Astrocyte (in vitro differentiated cells and primary cell): ENCODE results near the gene LZTS2. TPM values are rescaled to one million over a fixed set of nuclear protein-coding genes. Genes with fewer than 3 reads are reported as not detected.

Experiments used
- DNase-seq: peaks from one replicate; pipeline ENCODE4 v3.0.0-alpha.2; 2010; ENCODE audit warnings: low read depth
- FAIRE-seq: peaks from 2 replicates; lab custom pipeline; 2011; peaks lifted over from hg19 to GRCh38; lab: Jason Lieb, UNC
- H2AFZ ChIP-seq: 2 replicates; pipeline ENCODE4 v1.6.0; 2012; ENCODE audit warnings: low read depth, low read length, inconsistent platforms
- H3K27ac ChIP-seq: 2 replicates; pipeline ENCODE4 v1.5.1; 2011; ENCODE audit warnings: low read depth, low read length, inconsistent platforms
- H3K27me3 ChIP-seq: 2 replicates; pipeline ENCODE4 v1.6.0; 2011; ENCODE audit warnings: low read length, inconsistent platforms; ENCODE audit not compliant: insufficient read depth
- H3K36me3 ChIP-seq: 2 replicates; pipeline ENCODE4 v1.5.1; 2011; ENCODE audit warnings: low read length, inconsistent platforms; ENCODE audit not compliant: insufficient read depth
- H3K4me1 ChIP-seq: 2 replicates; pipeline ENCODE4 v1.5.1; 2011; ENCODE audit warnings: low read length, inconsistent platforms; ENCODE audit not compliant: insufficient read depth
- H3K4me2 ChIP-seq: 2 replicates; pipeline ENCODE4 v1.6.0; 2012; ENCODE audit warnings: low read length, inconsistent platforms
- H3K4me3 ChIP-seq: 2 replicates; pipeline ENCODE4 v1.5.1; 2011; ENCODE audit warnings: low read depth, mild to moderate bottlenecking, low read length, inconsistent platforms; ENCODE audit not compliant: insufficient read depth
- H3K79me2 ChIP-seq: 2 replicates; pipeline ENCODE4 v1.6.0; 2012; ENCODE audit warnings: mild to moderate bottlenecking, low read length, inconsistent platforms; ENCODE audit not compliant: insufficient read depth
- H3K9ac ChIP-seq: 2 replicates; pipeline ENCODE4 v1.6.0; 2012; ENCODE audit warnings: mild to moderate bottlenecking, low read length, inconsistent platforms
- H3K9me3 ChIP-seq: 2 replicates; pipeline ENCODE4 v1.5.1; 2012; ENCODE audit warnings: low read depth, mild to moderate bottlenecking, low read length, inconsistent platforms; ENCODE audit not compliant: insufficient read depth
- H4K20me1 ChIP-seq: 2 replicates; pipeline ENCODE4 v1.6.0; 2012; ENCODE audit warnings: low read length, inconsistent platforms; ENCODE audit not compliant: insufficient read depth
- H3K27ac Mint-ChIP-seq: one replicate; pipeline ENCODE4 v1.8.0; 2021; ENCODE audit warnings: mild to moderate bottlenecking, mixed read lengths; ENCODE audit not compliant: unreplicated experiment
- H3K27me3 Mint-ChIP-seq: one replicate; pipeline ENCODE4 v1.8.0; 2021; ENCODE audit warnings: low read depth, mixed read lengths; ENCODE audit not compliant: unreplicated experiment
- H3K36me3 Mint-ChIP-seq: one replicate; pipeline ENCODE4 v1.8.0; 2021; ENCODE audit warnings: low read depth, mixed read lengths; ENCODE audit not compliant: unreplicated experiment
- H3K4me1 Mint-ChIP-seq: one replicate; pipeline ENCODE4 v1.8.0; 2021; ENCODE audit warnings: low read depth, mixed read lengths; ENCODE audit not compliant: unreplicated experiment
- H3K4me3 Mint-ChIP-seq: one replicate; pipeline ENCODE4 v1.8.0; 2021; ENCODE audit warnings: mild to moderate bottlenecking, moderate library complexity, mixed read lengths; ENCODE audit not compliant: unreplicated experiment
- H3K9me3 Mint-ChIP-seq: one replicate; pipeline ENCODE4 v1.8.0; 2021; ENCODE audit warnings: mild to moderate bottlenecking, mixed read lengths; ENCODE audit not compliant: unreplicated experiment
- EZH2 ChIP-seq: IDR thresholded peaks from 2 replicates; pipeline ENCODE4 v1.6.1; 2012; ENCODE audit warnings: mild to moderate bottlenecking, low read length, inconsistent platforms; ENCODE audit not compliant: insufficient read depth
- total RNA-seq: library from RNA; stranded (reverse); gene quantifications from 2 replicates; pipeline ENCODE4 v1.2.1, GENCODE V29; 2021
- TF ChIP-seq, protein P1 (sequence below): IDR thresholded peaks from 2 replicates; pipeline ENCODE4 v1.5.1; 2011; ENCODE audit warnings: low read depth, mild to moderate bottlenecking, inconsistent platforms, low read length, moderate library complexity; ENCODE audit not compliant: insufficient read depth

Gene LZTS2
- total RNA-seq, 1 donor from 2014 or later, result 69.9 TPM

DNA sequence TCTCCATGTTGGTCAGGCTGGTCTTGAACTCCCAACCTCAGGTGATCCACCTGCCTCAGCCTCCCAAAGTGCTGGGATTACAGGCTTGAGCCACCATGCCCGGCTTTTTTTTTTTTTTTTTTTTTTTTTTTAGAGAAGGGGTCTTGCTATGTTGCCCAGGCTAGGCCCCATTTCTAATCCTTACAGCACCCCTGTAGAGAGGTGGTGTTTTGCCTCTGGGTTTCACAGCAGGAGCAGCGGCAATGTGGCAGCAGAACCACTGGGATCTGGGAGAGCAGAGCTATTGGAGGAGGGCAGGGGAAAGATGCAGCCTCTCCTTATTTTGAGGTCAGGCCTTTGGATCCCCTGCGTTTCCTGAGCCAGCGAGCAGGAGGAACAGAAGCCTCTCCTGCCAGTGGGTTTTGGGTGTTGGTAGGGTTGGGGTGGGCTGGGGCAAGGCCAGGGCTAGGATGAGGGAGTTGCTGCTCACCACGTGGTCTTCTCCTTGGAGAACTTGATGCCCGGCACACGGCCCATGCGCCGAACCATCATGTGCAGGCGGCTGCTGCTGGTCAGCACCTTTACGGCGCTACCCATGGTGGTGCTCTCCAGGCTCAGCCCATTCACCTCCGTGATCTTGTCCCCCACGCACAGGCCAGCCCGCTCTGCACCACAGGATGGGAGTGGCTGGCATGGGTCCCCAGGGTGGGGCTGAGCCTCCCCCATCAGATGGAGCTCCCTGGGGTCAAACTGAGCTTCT is 23.5 kb downstream of the LZTS2 start:
- H2AFZ ChIP-seq, result no peak overlapping the region
- DNase-seq, result no peak

DNA sequence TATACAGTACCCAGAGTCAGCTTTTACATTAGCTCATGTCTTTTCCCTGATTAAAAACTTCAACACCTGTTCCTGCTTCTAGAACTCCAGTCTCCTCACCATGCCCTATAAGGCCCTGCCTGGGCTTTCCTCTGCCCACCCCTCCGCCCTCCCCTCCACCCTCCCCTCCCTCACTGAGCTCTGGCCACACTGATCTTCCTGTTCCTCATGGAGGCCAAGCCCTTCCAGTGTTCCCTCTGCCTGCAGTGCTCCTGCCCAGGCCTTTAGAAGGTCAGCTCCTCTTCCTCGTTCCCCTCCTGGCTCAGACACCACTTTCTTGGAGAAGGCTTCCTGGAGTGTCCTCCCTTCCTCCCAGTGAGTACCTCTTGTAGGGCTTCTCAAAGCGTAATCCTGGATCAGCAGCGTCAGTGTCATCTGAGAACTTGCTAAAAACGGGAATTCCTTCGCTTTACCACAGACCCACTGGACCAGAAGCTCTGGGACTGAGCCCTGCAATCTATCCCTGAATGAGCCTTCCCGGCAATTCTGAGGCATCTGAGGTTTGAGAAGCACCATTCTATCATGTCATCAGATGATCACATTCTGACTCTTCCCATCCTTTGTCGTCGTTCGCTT is 27.6 kb downstream of the LZTS2 start:
- Histone ChIP-seq H3K27me3 (no peaks in the 10 kb centered on the region), H3K27ac (no peak overlapping the region), H2AFZ (no peak overlapping the region), H4K20me1 (no peaks in the 10 kb centered on the region), H3K4me1 (peaks cover 17% of the 10 kb centered on the region), H3K9ac (no peak overlapping the region), H3K4me3 (no peak overlapping the region), H3K79me2 (no peaks in the 10 kb centered on the region), H3K36me3 (no peaks in the 10 kb centered on the region), H3K9me3 (no peaks in the 10 kb centered on the region), H3K4me2 (no peak overlapping the region)
- H3K27ac Mint-ChIP-seq, result no peak overlapping the region
- H3K9me3 Mint-ChIP-seq, result no peaks in the 10 kb centered on the region
- no peak for FAIRE-seq
- DNase-seq, result no peak
- H3K36me3 Mint-ChIP-seq, result no peaks in the 10 kb centered on the region
- H3K4me3 Mint-ChIP-seq, result no peak overlapping the region
- peaks cover 5% of the 10 kb centered on the region for H3K27me3 Mint-ChIP-seq
- TF ChIP-seq, protein P1, sequence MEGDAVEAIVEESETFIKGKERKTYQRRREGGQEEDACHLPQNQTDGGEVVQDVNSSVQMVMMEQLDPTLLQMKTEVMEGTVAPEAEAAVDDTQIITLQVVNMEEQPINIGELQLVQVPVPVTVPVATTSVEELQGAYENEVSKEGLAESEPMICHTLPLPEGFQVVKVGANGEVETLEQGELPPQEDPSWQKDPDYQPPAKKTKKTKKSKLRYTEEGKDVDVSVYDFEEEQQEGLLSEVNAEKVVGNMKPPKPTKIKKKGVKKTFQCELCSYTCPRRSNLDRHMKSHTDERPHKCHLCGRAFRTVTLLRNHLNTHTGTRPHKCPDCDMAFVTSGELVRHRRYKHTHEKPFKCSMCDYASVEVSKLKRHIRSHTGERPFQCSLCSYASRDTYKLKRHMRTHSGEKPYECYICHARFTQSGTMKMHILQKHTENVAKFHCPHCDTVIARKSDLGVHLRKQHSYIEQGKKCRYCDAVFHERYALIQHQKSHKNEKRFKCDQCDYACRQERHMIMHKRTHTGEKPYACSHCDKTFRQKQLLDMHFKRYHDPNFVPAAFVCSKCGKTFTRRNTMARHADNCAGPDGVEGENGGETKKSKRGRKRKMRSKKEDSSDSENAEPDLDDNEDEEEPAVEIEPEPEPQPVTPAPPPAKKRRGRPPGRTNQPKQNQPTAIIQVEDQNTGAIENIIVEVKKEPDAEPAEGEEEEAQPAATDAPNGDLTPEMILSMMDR, result no peak
- no peak for TF ChIP-seq EZH2
- peaks cover 5% of the 10 kb centered on the region for H3K4me1 Mint-ChIP-seq

More for the DNA sequence above, 23.5 kb downstream of the LZTS2 start:
- Mint-ChIP-seq H3K36me3 (peaks cover 2% of the 10 kb centered on the region), H3K4me3 (no peak overlapping the region), H3K27ac (no peak overlapping the region), H3K9me3 (no peaks in the 10 kb centered on the region), H3K27me3 (peaks cover 21% of the 10 kb centered on the region), H3K4me1 (peaks cover 7% of the 10 kb centered on the region)
- Histone ChIP-seq H3K79me2 (no peaks in the 10 kb centered on the region), H3K4me3 (no peak overlapping the region), H3K27ac (no peak overlapping the region), H3K4me1 (peaks cover 8% of the 10 kb centered on the region), H3K4me2 (no peak overlapping the region), H3K9me3 (no peaks in the 10 kb centered on the region), H3K9ac (no peak overlapping the region), H4K20me1 (no peaks in the 10 kb centered on the region), H3K27me3 (no peaks in the 10 kb centered on the region), H3K36me3 (no peaks in the 10 kb centered on the region)
- no peak for FAIRE-seq
- TF ChIP-seq, protein P1, result no peak
- no peak for TF ChIP-seq EZH2
